LNCAP (cell line): ENCODE data around the gene APBB2.

ENCODE experiments used
- CTCF ChIP-seq: fragments of 450-650 bp; IDR thresholded peaks from 2 replicates; pipeline ENCODE4 v1.5.1; 2017; ENCODE audit warnings: mild to moderate bottlenecking

The APBB2 gene

GRCh38 chr4:41185614-41186592 lies 28.4 kb downstream of the APBB2 start:
- no peak for TF ChIP-seq CTCF

DNA sequence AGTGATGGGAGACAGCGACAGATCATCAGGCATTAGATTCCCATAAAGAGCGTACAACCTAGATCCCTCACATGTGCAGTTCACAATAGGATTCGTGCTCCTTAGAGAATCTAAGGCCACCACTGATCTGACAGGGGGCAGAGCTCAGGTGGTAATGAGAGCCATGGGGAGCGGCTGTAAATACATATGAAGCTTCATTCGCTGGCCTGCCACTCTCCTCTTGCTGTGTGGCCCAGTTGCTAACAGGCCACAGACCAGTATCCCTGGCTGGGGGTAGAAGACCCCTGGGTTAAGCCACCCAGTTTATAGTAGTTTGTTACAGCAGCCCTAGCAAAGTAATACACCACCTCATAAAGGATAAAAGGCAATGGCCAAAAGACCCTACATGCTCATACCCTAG lies 30.3 kb downstream of the APBB2 start:
- TF ChIP-seq CTCF, result no peak

DNA sequence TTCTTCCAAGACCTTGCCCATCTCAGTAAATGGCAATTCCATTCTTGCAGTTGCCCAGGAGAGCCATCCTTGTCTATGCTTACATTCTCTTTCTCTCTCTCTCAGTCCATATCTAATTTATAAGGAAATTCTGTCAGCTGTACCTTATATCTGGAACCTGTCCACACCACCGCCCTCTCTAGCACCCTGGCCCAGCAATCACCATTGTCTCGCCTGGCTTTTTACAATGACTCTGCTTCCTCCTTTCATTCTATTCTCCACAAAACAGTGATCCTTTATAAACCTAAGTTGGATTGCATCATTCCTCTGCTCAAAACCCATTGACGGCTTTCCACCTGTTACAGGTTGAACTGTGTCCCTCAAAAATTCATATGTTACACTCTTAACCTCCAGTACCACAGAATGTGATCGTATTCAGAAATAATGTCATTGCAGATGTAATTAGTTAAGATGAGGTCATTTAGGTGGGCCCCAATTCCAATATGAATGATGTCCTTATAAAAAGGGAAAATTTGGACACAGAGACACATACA lies 31.3 kb downstream of the APBB2 start:
- TF ChIP-seq CTCF, result no peak

DNA sequence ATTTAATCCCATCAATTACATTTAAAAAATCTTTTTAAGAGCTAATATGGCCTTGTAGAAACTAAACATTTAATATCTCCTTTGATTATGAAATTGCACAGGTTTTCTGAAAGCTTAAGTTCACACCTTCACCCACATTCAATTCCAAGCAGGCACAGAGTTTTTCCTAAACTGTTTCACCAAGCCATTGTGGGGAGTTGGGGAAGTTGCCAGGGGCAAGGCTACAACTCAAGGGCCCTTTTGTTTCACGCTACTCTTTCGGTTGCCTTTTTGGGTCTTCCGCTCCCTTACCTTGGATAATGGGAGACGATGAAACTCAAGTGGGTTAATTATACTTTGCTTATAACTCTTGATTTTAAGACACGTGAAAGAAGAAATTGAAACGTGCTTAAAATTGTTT lies 33.3 kb downstream of the APBB2 start:
- no peak for TF ChIP-seq CTCF

DNA sequence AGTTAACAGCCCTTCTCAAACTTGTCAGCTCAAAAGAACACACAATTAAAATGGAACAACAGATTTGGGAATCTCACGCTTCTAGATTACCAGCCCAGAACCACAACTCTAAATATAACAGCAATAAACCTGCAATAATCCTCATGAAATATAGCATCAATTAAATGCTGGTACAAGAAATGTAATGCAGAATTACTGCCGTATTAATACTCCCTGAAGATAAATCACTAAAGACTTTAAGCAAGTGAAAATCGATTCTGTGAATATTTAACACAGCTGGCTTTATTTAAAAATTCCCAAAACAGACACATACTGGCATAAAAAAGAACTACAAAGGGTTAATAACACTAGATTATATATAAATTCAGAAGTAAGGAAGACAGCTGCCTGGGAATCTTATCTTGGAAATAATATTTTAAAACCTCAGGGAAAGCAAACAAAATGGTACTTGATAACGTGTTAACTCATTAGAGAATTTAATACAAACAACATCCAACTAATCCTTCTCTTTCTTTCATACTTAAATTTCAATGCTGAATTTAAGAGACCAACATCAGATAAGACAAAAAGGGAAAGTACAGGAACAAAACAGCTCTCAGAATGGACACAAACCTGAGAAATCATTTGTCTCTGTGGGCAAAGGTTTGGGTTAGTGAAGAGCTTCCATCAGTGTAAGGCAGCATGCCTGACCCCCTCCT lies 34.7 kb downstream of the APBB2 start:
- no peak for TF ChIP-seq CTCF

DNA sequence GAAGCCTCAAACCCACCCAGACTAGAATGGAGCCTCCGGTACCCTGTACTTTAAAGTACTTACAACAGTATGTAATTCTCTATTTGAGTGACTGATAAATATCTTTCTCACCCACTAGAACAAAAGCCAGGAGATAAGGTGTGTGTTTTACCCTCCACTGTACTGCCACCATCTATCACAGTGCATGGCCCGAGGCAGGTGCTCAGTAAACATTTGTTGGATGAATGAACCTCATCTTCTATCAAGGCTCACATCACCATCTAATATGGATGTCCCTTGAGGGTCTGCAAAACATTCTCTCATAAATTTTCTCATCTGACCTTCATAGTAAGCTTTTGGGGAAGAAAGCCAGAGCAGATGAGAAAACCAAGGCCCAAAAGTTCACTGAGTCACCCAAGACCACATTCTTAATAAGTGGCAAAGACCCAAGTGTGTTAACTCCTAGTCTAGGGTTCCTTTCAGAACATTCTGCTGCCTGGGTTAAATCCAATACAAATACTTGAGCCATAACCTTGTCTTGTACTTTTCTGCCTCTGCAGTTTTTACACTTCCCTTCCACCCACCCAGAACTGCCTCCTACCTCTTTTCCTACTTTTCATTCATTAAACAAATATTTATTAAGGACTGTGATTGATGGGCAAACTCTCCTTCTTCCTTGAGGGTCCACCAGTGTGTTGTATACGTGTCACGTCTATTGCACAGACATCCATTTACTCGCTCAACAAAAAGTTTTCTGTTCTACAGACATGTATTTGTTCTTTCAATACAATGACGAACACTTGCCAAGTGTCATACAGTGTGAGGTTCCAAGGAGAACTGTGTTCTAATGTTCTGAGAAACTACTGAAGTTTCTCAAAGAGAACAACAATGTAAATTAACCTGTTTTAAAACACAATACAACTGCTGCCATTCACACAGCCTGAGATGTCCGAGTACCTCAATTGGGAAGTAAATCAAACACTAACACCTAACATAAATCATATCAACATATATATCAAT lies 35.7 kb downstream of the APBB2 start:
- TF ChIP-seq CTCF, result no peak

DNA sequence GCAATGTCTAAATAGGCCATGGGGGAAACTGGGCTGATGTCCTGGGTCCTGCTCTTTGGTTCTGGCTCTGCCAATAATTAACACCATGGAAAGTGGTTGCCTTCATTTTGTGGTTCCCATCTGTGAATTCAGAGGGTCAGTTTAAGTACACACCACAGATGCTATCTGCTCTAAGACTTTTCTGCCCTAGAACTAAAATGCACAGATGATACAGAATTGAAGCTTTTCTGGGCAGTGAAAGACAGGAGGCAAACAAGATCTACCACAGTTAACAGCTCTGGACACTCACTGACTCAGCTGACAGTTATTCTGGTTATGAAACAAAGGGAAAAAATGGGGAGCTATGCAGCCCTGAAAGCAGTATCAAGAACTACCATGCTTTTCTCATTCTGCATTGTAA lies 37.3 kb downstream of the APBB2 start:
- no peak for TF ChIP-seq CTCF
